MCF 10A (cell line): ENCODE data around the gene CSHL1. TPM values are rescaled to one million over a fixed set of nuclear protein-coding genes. Genes with fewer than 3 reads are reported as not detected.
"Not testable (repeated sequence)": the region's sequence is repeated elsewhere in the genome, so short reads cannot be mapped to it uniquely, and the experiment has no call there.

Source experiments
- BruUV-seq: library from RNA; stranded (reverse); fragments of 400-500 nt; replicated peaks from 2 replicates; lab custom pipeline; 2021; lab: Mats Ljungman, UMichigan
- CTCF ChIA-PET: fragments of 300-600 bp; sonication (Branson Sonifier 250); formaldehyde crosslinking; extraction: SDS; loops from one replicate; lab custom pipeline; 2021; ENCODE audit warnings: antibody characterized with exemption, inconsistent platforms; lab: Yijun Ruan, JAX
- POLR2A ChIA-PET: fragments of 300-600, 350-650 bp; sonication (Branson Sonifier 250); formaldehyde crosslinking; extraction: SDS; loops from one replicate; lab custom pipeline; 2020; ENCODE audit warnings: antibody characterized with exemption, inconsistent platforms; lab: Yijun Ruan, JAX
- DNase-seq: peaks from one replicate; pipeline ENCODE4 v3.0.0-alpha.2; 2018; ENCODE audit not compliant: unreplicated experiment
- H3K27ac Mint-ChIP-seq: one replicate; pipeline ENCODE4 v1.8.0; 2022; ENCODE audit warnings: mild to moderate bottlenecking, low read depth, mixed read lengths; ENCODE audit not compliant: unreplicated experiment
- H3K27me3 Mint-ChIP-seq: one replicate; pipeline ENCODE4 v1.8.0; 2022; ENCODE audit warnings: mixed read lengths; ENCODE audit not compliant: insufficient read depth, unreplicated experiment
- H3K36me3 Mint-ChIP-seq: one replicate; pipeline ENCODE4 v1.8.0; 2022; ENCODE audit warnings: mild to moderate bottlenecking, moderate library complexity, mixed read lengths; ENCODE audit not compliant: insufficient read depth, unreplicated experiment
- H3K4me1 Mint-ChIP-seq: one replicate; pipeline ENCODE4 v1.8.0; 2022; ENCODE audit warnings: mixed read lengths; ENCODE audit not compliant: insufficient read depth, unreplicated experiment
- H3K4me3 Mint-ChIP-seq: one replicate; pipeline ENCODE4 v1.8.0; 2022; ENCODE audit warnings: mild to moderate bottlenecking, moderate library complexity, mixed read lengths; ENCODE audit not compliant: unreplicated experiment
- H3K9me3 Mint-ChIP-seq: one replicate; pipeline ENCODE4 v1.8.0; 2022; ENCODE audit warnings: mixed read lengths; ENCODE audit not compliant: unreplicated experiment
- CTCF ChIP-seq: fragments of 200-600 bp; IDR thresholded peaks from one replicate; pipeline ENCODE4 v1.8.0; 2022; ENCODE audit warnings: antibody characterized with exemption, mild to moderate bottlenecking; ENCODE audit not compliant: unreplicated experiment
- intact Hi-C: fragments of 100-400 bp; cut with micrococcal nuclease; formaldehyde crosslinking; loops from 2 replicates; pipeline ENCODE4 v1.14.1; 2022
- total RNA-seq: library from RNA; stranded (reverse); gene quantifications from 2 replicates; pipeline ENCODE4 v1.2.3, GENCODE V29; 2022

Gene CSHL1
- total RNA-seq, 1 experiment from 2014 or later, result not detected

- intact Hi-C loops, H3K27ac Mint-ChIP-seq, H3K9me3 Mint-ChIP-seq, BruUV-seq, POLR2A ChIA-PET, H3K4me3 Mint-ChIP-seq, H3K36me3 Mint-ChIP-seq, H3K4me1 Mint-ChIP-seq: not testable (repeated sequence)
- peaks cover 42% of the 10 kb centered on the region for H3K27me3 Mint-ChIP-seq
- CTCF ChIA-PET, result interaction anchor here (0.6 to 2.6 kb wide), 11 partner anchors 8 to 272 kb away, joined by 3 to 12 read pairs (median 4); partner anchors contain the start of gene CSHL1
- TF ChIP-seq CTCF, result peak; percentile 30
- peak; percentile 27 for DNase-seq
These were observed 7.3 kb downstream of the CSHL1 start for GRCh38 chr17:63903787-63904201.

- H3K4me3 Mint-ChIP-seq, H3K4me1 Mint-ChIP-seq, H3K9me3 Mint-ChIP-seq, POLR2A ChIA-PET, H3K27ac Mint-ChIP-seq, H3K36me3 Mint-ChIP-seq, BruUV-seq, DNase-seq, intact Hi-C loops: not testable (repeated sequence)
- H3K27me3 Mint-ChIP-seq, result peaks cover 38% of the 10 kb centered on the region
- CTCF ChIA-PET, result interaction anchor here (0.6 to 2.6 kb wide), 9 partner anchors 11 to 231 kb away, joined by 3 to 11 read pairs (median 4); no protein-coding TSS in a partner anchor
These were observed 9.1 kb downstream of the CSHL1 start for GRCh38 chr17:63901971-63902370.

- H3K4me3 Mint-ChIP-seq, POLR2A ChIA-PET, H3K4me1 Mint-ChIP-seq, intact Hi-C loops, BruUV-seq, H3K27ac Mint-ChIP-seq, H3K9me3 Mint-ChIP-seq, H3K36me3 Mint-ChIP-seq: not testable (repeated sequence)
- H3K27me3 Mint-ChIP-seq, result peaks cover 42% of the 10 kb centered on the region
- peak; percentile 65 for DNase-seq
- CTCF ChIA-PET, result interaction anchor here (1.2 to 1.9 kb wide), 2 partner anchors 9 to 234 kb away, joined by 3 to 10 read pairs; no protein-coding TSS in a partner anchor
These were observed 11.9 kb downstream of the CSHL1 start for GRCh38 chr17:63898899-63899798.

GRCh38 chr17:63896524-63897354 is 14.3 kb downstream of the CSHL1 start, which contains the start of gene CSH1:
Gene CSH1 (minus strand): TSS chr17:63896574. CDS start chr17:63896511, 63 bp downstream.
- intact Hi-C loops, H3K4me3 Mint-ChIP-seq, BruUV-seq, H3K36me3 Mint-ChIP-seq, CTCF ChIA-PET, H3K4me1 Mint-ChIP-seq, DNase-seq, H3K27ac Mint-ChIP-seq, H3K9me3 Mint-ChIP-seq: not testable (repeated sequence)
- POLR2A ChIA-PET, result interaction anchor here (0.7 kb wide), 1 partner anchor 386 kb away, joined by 3 read pairs; no protein-coding TSS in a partner anchor
- peaks cover 46% of the 10 kb centered on the region for H3K27me3 Mint-ChIP-seq

GRCh38 chr17:63894821-63895220 is 16.2 kb downstream of the CSHL1 start:
- POLR2A ChIA-PET, DNase-seq, H3K4me1 Mint-ChIP-seq, H3K4me3 Mint-ChIP-seq, intact Hi-C loops, BruUV-seq, CTCF ChIA-PET, H3K36me3 Mint-ChIP-seq, H3K27ac Mint-ChIP-seq, H3K9me3 Mint-ChIP-seq: not testable (repeated sequence)
- H3K27me3 Mint-ChIP-seq, result peaks cover 30% of the 10 kb centered on the region

GRCh38 chr17:63894021-63894420 is 17.0 kb downstream of the CSHL1 start:
- H3K27ac Mint-ChIP-seq, H3K4me1 Mint-ChIP-seq, H3K4me3 Mint-ChIP-seq, DNase-seq, H3K36me3 Mint-ChIP-seq, H3K9me3 Mint-ChIP-seq, POLR2A ChIA-PET, BruUV-seq, intact Hi-C loops: not testable (repeated sequence)
- CTCF ChIA-PET, result interaction anchor here (0.6 kb wide), 2 partner anchors 56 to 60 kb away, joined by 3 to 4 read pairs; no protein-coding TSS in a partner anchor
- peaks cover 28% of the 10 kb centered on the region for H3K27me3 Mint-ChIP-seq

- H3K4me1 Mint-ChIP-seq, result not testable (repeated sequence)
- CTCF ChIA-PET, result interaction anchor here (0.6 to 1.3 kb wide), 4 partner anchors 9 to 276 kb away, joined by 3 to 5 read pairs (median 4); no protein-coding TSS in a partner anchor
These were observed 18.6 kb downstream of the CSHL1 start for GRCh38 chr17:63892316-63893037.

More at GRCh38 chr17:63892316-63893037, 18.6 kb downstream of the CSHL1 start:
- H3K36me3 Mint-ChIP-seq, H3K9me3 Mint-ChIP-seq, H3K27ac Mint-ChIP-seq, POLR2A ChIA-PET, intact Hi-C loops, BruUV-seq, H3K4me3 Mint-ChIP-seq: not testable (repeated sequence)
- DNase-seq, result peak; percentile 21
- peaks cover 30% of the 10 kb centered on the region for H3K27me3 Mint-ChIP-seq
